Cardiac muscle cell (in vitro differentiated cells and primary cell): ENCODE data around the gene SNRNP70. TPM values are rescaled to one million over a fixed set of nuclear protein-coding genes. Genes with fewer than 3 reads are reported as not detected.
A peak's percentile ranks its signal among the peaks of the same experiment; 100 is the strongest.
"Not testable (repeated sequence)": the region's sequence is repeated elsewhere in the genome, so short reads cannot be mapped to it uniquely, and the experiment has no call there.

Experiments
- DNase-seq, 2 donors: peaks; one replicate each; pipeline versions ENCODE4 v3.0.0 to v3.0.0-alpha.2; 2010 to 2017; ENCODE audit warnings: low read depth in 1 of 2, low spot score in 1 of 2
- H3K27ac ChIP-seq: fragments of 200-600 bp; sonication (generic); 2 replicates; pipeline ENCODE4 v1.5.1; 2016
- H3K27me3 ChIP-seq: fragments of 200-600 bp; sonication (generic); 2 replicates; pipeline ENCODE4 v1.6.0; 2016; ENCODE audit warnings: control low read depth
- H3K36me3 ChIP-seq: fragments of 200-600 bp; sonication (generic); 2 replicates; pipeline ENCODE4 v1.5.1; 2016; ENCODE audit warnings: control low read depth
- H3K4me1 ChIP-seq: fragments of 200-600 bp; sonication (generic); 2 replicates; pipeline ENCODE4 v1.8.1; 2017; ENCODE audit warnings: low read depth, mild to moderate bottlenecking, mixed run types
- H3K4me3 ChIP-seq: fragments of 200-600 bp; sonication (generic); 2 replicates; pipeline ENCODE4 v1.5.1; 2016; ENCODE audit warnings: mild to moderate bottlenecking
- H3K9me3 ChIP-seq: fragments of 200-600 bp; sonication (generic); 2 replicates; pipeline ENCODE4 v1.5.1; 2017; ENCODE audit warnings: low read depth, mild to moderate bottlenecking, control low read depth
- polyA plus RNA-seq: library from polyadenylated mRNA; unstranded; fragments of >200 nt; fragmentation: Nextera tagmentation; extraction: Ambion mirVana; gene quantifications from 2 replicates; pipeline ENCODE4 v1.2.1, GENCODE V29; 2016
- total RNA-seq: library from RNA; depleted of rRNA; stranded (reverse); fragments of >200 nt; gene quantifications from 2 replicates; pipeline ENCODE4 v1.2.3, GENCODE V29; 2016
- TF ChIP-seq, protein P1 (sequence below): IDR thresholded peaks from 2 replicates; pipeline ENCODE4 v1.5.1; 2012; ENCODE audit warnings: low read depth, mild to moderate bottlenecking, low read length

The SNRNP70 gene
- total and polyA plus RNA-seq, 2 experiments from 2014 or later: 492 to 598 TPM

- H3K27me3 ChIP-seq: peaks cover 13% of the 10 kb centered on the region
- no peak for DNase-seq
- peaks cover 6% of the 10 kb centered on the region for H3K4me1 ChIP-seq
- no peak overlapping the region for H3K4me3 ChIP-seq
- H3K36me3 ChIP-seq: no peaks in the 10 kb centered on the region
- no peak overlapping the region for H3K27ac ChIP-seq
- TF ChIP-seq, protein P1, sequence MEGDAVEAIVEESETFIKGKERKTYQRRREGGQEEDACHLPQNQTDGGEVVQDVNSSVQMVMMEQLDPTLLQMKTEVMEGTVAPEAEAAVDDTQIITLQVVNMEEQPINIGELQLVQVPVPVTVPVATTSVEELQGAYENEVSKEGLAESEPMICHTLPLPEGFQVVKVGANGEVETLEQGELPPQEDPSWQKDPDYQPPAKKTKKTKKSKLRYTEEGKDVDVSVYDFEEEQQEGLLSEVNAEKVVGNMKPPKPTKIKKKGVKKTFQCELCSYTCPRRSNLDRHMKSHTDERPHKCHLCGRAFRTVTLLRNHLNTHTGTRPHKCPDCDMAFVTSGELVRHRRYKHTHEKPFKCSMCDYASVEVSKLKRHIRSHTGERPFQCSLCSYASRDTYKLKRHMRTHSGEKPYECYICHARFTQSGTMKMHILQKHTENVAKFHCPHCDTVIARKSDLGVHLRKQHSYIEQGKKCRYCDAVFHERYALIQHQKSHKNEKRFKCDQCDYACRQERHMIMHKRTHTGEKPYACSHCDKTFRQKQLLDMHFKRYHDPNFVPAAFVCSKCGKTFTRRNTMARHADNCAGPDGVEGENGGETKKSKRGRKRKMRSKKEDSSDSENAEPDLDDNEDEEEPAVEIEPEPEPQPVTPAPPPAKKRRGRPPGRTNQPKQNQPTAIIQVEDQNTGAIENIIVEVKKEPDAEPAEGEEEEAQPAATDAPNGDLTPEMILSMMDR: no peak
- H3K9me3 ChIP-seq: no peaks in the 10 kb centered on the region
Observed at GRCh38 chr19:49125025-49125731, 39.9 kb downstream of the SNRNP70 start.

GRCh38 chr19:49126575-49126974 lies 41.3 kb downstream of the SNRNP70 start:
- H3K4me1 ChIP-seq: peaks cover 6% of the 10 kb centered on the region
- no peak for DNase-seq
- H3K27ac ChIP-seq: no peak overlapping the region
- no peaks in the 10 kb centered on the region for H3K36me3 ChIP-seq
- TF ChIP-seq, protein P1: no peak
- H3K9me3 ChIP-seq: no peaks in the 10 kb centered on the region
- no peaks in the 10 kb centered on the region for H3K27me3 ChIP-seq
- H3K4me3 ChIP-seq: no peak overlapping the region

DNA sequence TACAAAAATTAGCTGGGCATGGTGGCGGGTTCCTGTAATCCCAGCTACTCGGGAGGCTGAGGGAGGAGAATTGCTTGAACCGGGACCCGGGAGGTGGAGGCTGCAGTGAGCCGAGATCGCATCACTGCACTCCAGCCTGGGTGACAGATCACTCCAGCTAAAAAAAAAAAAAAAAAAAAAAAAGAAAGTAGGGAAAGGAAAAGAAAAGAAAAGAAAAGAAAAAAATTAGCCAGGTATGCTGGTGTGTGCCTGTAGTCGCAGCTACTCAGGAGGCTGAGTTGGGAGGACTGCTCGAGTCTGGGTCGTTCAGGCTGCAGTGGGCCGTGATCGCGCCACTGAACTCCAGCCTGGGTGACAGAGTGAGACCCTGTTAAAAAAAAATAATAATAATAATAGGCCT lies 42.0 kb downstream of the SNRNP70 start:
- not testable (repeated sequence) for H3K4me1 ChIP-seq, H3K27ac ChIP-seq, H3K36me3 ChIP-seq, DNase-seq, H3K4me3 ChIP-seq, H3K9me3 ChIP-seq, H3K27me3 ChIP-seq

DNA sequence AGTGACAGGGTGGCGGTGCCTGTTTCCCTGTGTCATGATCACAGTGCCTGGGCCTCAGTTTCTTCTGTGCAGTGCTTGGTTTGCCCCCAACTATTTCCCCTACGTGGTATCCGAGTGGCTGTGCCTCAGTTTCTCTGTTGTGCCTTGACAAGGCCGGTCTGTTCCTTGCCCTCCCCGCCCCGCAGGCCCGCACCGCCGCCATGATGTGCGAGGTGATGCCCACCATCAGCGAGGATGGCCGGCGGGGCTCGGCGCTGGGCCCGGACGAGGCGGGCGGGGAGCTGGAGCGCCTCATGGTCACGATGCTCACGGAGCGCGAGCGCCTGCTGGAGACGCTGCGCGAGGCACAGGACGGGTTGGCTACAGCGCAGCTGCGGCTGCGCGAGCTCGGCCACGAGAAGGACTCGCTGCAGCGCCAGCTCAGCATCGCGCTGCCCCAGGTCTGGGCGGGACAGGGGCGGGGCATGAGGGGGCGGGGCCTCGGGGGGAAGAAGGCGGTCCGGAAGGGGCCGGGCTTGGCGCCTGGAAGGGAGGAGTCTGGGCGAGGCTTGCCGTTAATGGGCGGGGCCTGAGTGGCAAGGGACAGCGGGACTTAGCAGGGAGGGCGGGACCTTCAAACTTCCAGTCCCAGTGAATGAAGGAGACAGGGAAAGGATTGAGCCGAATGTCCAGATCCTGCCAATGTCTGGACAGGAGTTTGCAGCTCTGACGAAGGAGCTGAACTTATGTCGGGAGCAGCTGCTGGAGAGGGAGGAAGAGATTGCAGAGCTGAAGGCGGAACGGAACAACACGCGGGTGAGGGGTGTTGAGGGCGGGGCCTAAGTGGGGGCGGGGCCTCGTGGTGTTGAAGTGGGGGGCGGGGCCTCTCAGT lies 42.7 kb downstream of the SNRNP70 start:
- DNase-seq: peak; percentile 98 to 99
- TF ChIP-seq, protein P1: peak; percentile 17
- Histone ChIP-seq H3K4me1 (peaks cover 6% of the 10 kb centered on the region), H3K4me3 (peak overlapping the region; percentile 14), H3K27ac (no peak overlapping the region), H3K36me3 (no peaks in the 10 kb centered on the region), H3K27me3 (no peaks in the 10 kb centered on the region), H3K9me3 (no peaks in the 10 kb centered on the region)

DNA sequence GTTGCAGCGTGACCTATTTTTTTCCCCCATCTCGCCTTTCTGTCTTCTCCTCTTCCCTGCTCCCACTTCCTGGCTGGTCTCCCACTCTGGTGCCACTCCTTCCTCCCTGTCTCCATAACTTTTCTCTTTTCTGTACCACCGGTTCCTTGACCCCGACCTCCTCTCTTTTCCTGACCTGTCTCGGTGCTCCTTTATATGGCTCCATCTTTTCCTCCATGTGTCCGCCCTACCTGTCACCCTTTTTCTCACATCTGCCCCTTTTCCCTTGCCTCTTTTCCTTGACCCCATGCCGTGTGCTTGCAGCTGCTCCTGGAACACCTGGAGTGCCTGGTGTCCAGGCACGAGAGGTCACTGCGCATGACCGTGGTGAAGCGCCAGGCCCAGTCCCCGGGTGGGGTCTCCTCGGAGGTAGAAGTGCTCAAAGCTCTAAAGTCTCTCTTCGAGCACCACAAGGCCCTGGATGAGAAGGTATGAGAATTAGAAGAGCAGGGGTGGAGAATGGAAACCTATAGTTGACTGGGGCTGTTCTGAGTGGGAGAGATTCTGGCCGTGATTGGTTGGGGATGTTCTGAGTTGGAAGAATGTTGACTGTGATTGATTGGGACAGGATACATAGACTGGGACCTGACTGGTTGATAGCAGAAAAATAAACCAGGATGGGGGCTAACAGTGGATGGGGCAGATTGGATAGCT lies 43.4 kb downstream of the SNRNP70 start:
- no peak overlapping the region for H3K27ac ChIP-seq
- H3K4me3 ChIP-seq: peak overlapping the region; percentile 14

More for the DNA sequence above, 43.4 kb downstream of the SNRNP70 start:
- TF ChIP-seq, protein P1: no peak
- Histone ChIP-seq H3K4me1 (peaks cover 6% of the 10 kb centered on the region), H3K27me3 (no peaks in the 10 kb centered on the region), H3K9me3 (no peaks in the 10 kb centered on the region), H3K36me3 (no peaks in the 10 kb centered on the region)
- no peak for DNase-seq
